ENCODE measurements around the gene SCYL3. TPM values are rescaled to one million over a fixed set of nuclear protein-coding genes. Genes with fewer than 3 reads are reported as not detected.
A peak's percentile ranks its signal among the peaks of the same experiment; 100 is the strongest.

SCYL3 gene
- total RNA-seq, 2 donors from 2014 or later = 7.9 to 8.1 TPM

DNA sequence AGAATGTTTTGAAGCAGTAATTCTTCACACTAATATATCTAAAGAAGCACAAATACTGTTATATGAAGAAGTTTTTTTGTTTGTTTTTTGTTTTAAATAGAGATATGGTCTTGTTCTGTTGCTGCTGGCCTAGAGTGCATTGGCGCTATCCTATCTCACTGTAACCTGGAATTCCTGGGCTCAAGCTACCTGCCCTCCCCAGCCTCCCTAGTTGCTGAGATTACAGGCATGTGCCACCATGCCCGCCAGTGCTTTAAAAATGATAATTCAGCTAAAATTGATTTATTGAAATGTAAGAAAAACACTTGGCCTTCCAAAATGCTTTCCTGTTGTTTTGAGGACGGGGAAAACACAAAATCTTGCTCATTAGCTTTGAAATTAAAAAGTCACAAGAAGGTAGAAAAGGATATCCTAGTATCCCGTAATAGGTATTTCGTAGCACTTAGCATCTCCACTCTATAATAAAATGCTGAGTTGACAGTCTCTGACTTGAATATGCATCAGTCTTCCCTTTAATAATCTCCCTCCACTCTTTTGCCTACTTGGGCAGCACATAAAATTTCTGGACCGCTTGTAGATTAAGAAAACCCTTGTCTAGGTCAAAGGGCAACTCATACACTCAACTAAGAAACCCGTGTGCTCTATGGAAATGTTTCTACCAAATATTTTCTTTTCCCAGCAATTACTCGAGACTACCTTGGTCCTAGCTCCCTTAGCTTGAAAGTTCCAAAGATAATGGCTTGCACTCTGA is 1.3 kb downstream of the SCYL3 start:
- Mint-ChIP-seq H3K9me3 (no peaks in the 10 kb centered on the region), H3K36me3 (ENCODE audit: low read depth) (peaks cover 6% of the 10 kb centered on the region), H3K4me1 (peaks cover 28% of the 10 kb centered on the region), H3K4me3 (peak overlapping the region; percentile 81), H3K27ac (no peak overlapping the region), H3K27me3 (ENCODE audit: insufficient read depth) (peaks cover 20% of the 10 kb centered on the region)
- peaks cover 7% of the 10 kb centered on the region for H3K4me1 ChIP-seq (ENCODE audit: control insufficient read depth, insufficient read depth, low read length)
- peak overlapping the region; percentile 99 for H3K9ac ChIP-seq (ENCODE audit: extremely low read depth, low read length, poor library complexity, severe bottlenecking)
- no peaks in the 10 kb centered on the region for H3K27me3 ChIP-seq (ENCODE audit: control insufficient read depth, insufficient read depth, low read length, poor library complexity, severe bottlenecking)
- TF ChIP-seq, protein P1, sequence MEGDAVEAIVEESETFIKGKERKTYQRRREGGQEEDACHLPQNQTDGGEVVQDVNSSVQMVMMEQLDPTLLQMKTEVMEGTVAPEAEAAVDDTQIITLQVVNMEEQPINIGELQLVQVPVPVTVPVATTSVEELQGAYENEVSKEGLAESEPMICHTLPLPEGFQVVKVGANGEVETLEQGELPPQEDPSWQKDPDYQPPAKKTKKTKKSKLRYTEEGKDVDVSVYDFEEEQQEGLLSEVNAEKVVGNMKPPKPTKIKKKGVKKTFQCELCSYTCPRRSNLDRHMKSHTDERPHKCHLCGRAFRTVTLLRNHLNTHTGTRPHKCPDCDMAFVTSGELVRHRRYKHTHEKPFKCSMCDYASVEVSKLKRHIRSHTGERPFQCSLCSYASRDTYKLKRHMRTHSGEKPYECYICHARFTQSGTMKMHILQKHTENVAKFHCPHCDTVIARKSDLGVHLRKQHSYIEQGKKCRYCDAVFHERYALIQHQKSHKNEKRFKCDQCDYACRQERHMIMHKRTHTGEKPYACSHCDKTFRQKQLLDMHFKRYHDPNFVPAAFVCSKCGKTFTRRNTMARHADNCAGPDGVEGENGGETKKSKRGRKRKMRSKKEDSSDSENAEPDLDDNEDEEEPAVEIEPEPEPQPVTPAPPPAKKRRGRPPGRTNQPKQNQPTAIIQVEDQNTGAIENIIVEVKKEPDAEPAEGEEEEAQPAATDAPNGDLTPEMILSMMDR (conservative IDR thresholded peaks at IDR 0.05) = no peak
- H3K4me3 ChIP-seq (ENCODE audit: low read length) = peak overlapping the region; percentile 81
- no peaks in the 10 kb centered on the region for H3K9me3 ChIP-seq (ENCODE audit: control insufficient read depth, low read length)
- H3K27ac ChIP-seq (ENCODE audit: low read depth, low read length) = no peak overlapping the region
- WGBS, 2 experiments (ENCODE audit: insufficient coverage in 1 of 2, insufficient read length in 1 of 2) = 81 to 88% methylated on average over 7 to 8 of the region's 8 CpGs
- H3K36me3 ChIP-seq (ENCODE audit: control insufficient read depth, insufficient read depth, low read length) = peaks cover 9% of the 10 kb centered on the region
- no peak for DNase-seq

DNA sequence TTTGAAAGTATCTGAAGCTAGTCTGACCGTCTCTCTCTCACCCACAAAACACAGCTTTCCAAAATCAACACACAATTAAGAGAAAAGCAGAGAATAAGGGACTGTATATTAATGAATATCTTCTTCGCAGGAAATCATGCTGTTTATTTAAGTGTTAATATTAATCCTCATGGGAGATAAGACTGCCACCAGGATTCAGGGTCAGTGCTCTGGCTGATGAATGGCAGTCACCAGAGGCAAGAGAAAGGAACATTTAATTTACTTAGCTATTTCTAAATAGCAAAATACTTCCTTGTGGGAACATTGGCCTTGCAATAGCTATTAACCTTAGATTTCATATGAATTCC is 2.2 kb downstream of the SCYL3 start:
- Mint-ChIP-seq H3K9me3 (no peaks in the 10 kb centered on the region), H3K4me1 (peaks cover 28% of the 10 kb centered on the region), H3K27me3 (ENCODE audit: insufficient read depth) (peaks cover 12% of the 10 kb centered on the region), H3K27ac (no peak overlapping the region), H3K36me3 (ENCODE audit: low read depth) (peaks cover 10% of the 10 kb centered on the region), H3K4me3 (no peak overlapping the region)
- H3K27ac ChIP-seq (ENCODE audit: low read depth, low read length) = no peak overlapping the region
- H3K9me3 ChIP-seq (ENCODE audit: control insufficient read depth, low read length) = no peaks in the 10 kb centered on the region
- peaks cover 16% of the 10 kb centered on the region for H3K36me3 ChIP-seq (ENCODE audit: control insufficient read depth, insufficient read depth, low read length)
- H3K27me3 ChIP-seq (ENCODE audit: control insufficient read depth, insufficient read depth, low read length, poor library complexity, severe bottlenecking) = no peaks in the 10 kb centered on the region
- H3K4me1 ChIP-seq (ENCODE audit: control insufficient read depth, insufficient read depth, low read length) = peaks cover 7% of the 10 kb centered on the region
- no peak overlapping the region for H3K9ac ChIP-seq (ENCODE audit: extremely low read depth, low read length, poor library complexity, severe bottlenecking)
- TF ChIP-seq, protein P1 (conservative IDR thresholded peaks at IDR 0.05) = no peak
- H3K4me3 ChIP-seq (ENCODE audit: low read length) = peak overlapping the region; percentile 41
- 100% methylated on average over 1 of the region's 2 CpGs for WGBS, 2 experiments (ENCODE audit: insufficient coverage in 1 of 2, insufficient read length in 1 of 2)
- DNase-seq = no peak

DNA sequence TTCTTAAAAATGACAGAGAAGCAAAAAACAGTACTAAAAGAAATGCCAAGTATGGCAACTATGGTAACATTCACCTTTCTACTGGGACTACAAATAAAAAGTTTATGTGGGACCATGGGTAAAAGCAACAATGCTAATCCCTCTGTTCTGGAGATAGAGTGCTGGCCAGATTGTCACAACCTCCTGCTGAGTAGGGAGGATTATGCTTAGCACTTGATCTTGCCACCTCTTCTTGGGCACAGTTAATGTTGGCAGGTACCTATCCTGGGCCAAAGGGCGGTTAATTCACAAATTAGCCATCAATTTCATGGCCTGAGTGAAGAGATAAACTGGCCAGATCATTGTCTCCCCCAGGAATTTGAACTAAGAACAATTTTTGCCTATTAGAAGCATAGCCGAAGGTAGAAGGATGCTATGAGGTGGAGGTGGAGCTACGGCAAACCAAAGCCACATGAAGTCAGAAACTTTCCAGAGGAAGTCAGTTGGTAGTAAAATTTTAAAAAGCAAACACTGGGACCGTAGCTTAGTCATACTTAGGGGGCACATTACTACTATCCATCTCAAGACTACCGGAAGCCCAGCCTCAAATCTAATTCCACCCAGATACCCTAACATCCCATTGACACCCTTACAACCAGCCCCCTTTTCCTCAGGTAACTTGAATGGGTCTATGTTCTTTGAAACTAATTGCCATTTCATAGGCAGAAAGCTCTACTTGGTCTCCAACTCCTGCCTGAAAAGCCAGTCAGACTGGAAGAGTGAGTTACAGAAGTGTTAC is 2.7 kb downstream of the SCYL3 start:
- H3K27ac ChIP-seq (ENCODE audit: low read depth, low read length) = no peak overlapping the region
- no peaks in the 10 kb centered on the region for H3K9me3 Mint-ChIP-seq
- no peak overlapping the region for H3K4me3 ChIP-seq (ENCODE audit: low read length)
- H3K27ac Mint-ChIP-seq = no peak overlapping the region
- peaks cover 19% of the 10 kb centered on the region for H3K36me3 ChIP-seq (ENCODE audit: control insufficient read depth, insufficient read depth, low read length)
- H3K27me3 Mint-ChIP-seq (ENCODE audit: insufficient read depth) = peaks cover 8% of the 10 kb centered on the region
- TF ChIP-seq, protein P1 (conservative IDR thresholded peaks at IDR 0.05) = no peak
- H3K36me3 Mint-ChIP-seq (ENCODE audit: low read depth) = peaks cover 15% of the 10 kb centered on the region
- H3K4me1 ChIP-seq (ENCODE audit: control insufficient read depth, insufficient read depth, low read length) = peaks cover 7% of the 10 kb centered on the region
- WGBS, 2 experiments (ENCODE audit: insufficient coverage in 1 of 2, insufficient read length in 1 of 2) = 83 to 90% methylated on average over 1 to 5 of the region's 5 CpGs
- H3K27me3 ChIP-seq (ENCODE audit: control insufficient read depth, insufficient read depth, low read length, poor library complexity, severe bottlenecking) = no peaks in the 10 kb centered on the region
- peak; percentile 65 for DNase-seq
- H3K4me3 Mint-ChIP-seq = no peak overlapping the region
- H3K9me3 ChIP-seq (ENCODE audit: control insufficient read depth, low read length) = no peaks in the 10 kb centered on the region
- H3K9ac ChIP-seq (ENCODE audit: extremely low read depth, low read length, poor library complexity, severe bottlenecking) = no peak overlapping the region
- H3K4me1 Mint-ChIP-seq = peaks cover 28% of the 10 kb centered on the region
